ENCODE results near the gene TCFL5. TPM values are rescaled to one million over a fixed set of nuclear protein-coding genes. Genes with fewer than 3 reads are reported as not detected.

The TCFL5 gene
- total RNA-seq, 1 experiment from 2014 or later: 23.8 TPM

DNA sequence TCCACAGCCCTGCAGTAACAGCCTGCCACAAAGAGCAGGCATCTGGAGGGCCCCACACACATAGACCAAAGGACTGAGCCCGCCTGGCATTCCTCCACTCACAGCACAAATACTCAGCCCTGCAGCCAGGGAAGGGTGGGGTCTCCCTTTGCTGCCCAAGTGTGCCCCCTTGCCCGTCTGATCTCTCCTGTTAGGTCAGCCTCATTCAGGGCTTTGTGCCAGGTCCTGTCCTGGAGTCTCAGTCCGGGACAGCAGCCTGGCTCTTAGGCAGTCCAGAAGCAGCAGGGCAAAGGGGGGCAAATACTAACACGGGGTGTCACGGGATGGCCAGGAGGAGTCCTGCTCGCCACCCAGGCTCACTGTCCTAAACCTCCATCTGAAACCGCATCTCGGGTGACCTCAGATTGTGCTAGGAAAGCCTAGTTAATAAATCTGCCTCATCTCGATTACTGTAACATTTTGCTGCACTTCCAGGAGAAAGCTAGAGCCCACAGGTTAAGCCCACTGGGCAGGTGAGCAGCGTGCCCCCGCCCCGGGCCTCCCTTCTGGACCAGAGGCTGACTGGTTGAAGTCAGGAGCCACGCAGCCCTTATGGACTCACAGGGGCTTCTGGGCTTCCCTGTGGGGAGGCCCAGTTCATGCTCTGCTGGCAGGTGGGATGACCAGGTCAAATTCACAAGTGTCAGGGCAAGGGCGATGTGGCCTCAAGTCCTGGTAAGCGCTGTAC is 60.2 kb downstream of the TCFL5 start:
- TF ChIP-seq POLR2AphosphoS5 (IDR thresholded peaks at IDR 0.05; ENCODE audit: low read depth, low read length): no peak; the same call in 1 of the 2 replicates
- no peak for TF ChIP-seq SIN3A (IDR thresholded peaks at IDR 0.05; ENCODE audit: borderline replicate concordance, insufficient read depth, low read depth, low read length)
- TF ChIP-seq, protein P1, sequence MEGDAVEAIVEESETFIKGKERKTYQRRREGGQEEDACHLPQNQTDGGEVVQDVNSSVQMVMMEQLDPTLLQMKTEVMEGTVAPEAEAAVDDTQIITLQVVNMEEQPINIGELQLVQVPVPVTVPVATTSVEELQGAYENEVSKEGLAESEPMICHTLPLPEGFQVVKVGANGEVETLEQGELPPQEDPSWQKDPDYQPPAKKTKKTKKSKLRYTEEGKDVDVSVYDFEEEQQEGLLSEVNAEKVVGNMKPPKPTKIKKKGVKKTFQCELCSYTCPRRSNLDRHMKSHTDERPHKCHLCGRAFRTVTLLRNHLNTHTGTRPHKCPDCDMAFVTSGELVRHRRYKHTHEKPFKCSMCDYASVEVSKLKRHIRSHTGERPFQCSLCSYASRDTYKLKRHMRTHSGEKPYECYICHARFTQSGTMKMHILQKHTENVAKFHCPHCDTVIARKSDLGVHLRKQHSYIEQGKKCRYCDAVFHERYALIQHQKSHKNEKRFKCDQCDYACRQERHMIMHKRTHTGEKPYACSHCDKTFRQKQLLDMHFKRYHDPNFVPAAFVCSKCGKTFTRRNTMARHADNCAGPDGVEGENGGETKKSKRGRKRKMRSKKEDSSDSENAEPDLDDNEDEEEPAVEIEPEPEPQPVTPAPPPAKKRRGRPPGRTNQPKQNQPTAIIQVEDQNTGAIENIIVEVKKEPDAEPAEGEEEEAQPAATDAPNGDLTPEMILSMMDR (IDR thresholded peaks at IDR 0.05): no peak
- TF ChIP-seq, protein P2, sequence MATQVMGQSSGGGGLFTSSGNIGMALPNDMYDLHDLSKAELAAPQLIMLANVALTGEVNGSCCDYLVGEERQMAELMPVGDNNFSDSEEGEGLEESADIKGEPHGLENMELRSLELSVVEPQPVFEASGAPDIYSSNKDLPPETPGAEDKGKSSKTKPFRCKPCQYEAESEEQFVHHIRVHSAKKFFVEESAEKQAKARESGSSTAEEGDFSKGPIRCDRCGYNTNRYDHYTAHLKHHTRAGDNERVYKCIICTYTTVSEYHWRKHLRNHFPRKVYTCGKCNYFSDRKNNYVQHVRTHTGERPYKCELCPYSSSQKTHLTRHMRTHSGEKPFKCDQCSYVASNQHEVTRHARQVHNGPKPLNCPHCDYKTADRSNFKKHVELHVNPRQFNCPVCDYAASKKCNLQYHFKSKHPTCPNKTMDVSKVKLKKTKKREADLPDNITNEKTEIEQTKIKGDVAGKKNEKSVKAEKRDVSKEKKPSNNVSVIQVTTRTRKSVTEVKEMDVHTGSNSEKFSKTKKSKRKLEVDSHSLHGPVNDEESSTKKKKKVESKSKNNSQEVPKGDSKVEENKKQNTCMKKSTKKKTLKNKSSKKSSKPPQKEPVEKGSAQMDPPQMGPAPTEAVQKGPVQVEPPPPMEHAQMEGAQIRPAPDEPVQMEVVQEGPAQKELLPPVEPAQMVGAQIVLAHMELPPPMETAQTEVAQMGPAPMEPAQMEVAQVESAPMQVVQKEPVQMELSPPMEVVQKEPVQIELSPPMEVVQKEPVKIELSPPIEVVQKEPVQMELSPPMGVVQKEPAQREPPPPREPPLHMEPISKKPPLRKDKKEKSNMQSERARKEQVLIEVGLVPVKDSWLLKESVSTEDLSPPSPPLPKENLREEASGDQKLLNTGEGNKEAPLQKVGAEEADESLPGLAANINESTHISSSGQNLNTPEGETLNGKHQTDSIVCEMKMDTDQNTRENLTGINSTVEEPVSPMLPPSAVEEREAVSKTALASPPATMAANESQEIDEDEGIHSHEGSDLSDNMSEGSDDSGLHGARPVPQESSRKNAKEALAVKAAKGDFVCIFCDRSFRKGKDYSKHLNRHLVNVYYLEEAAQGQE (IDR thresholded peaks at IDR 0.05; ENCODE audit: insufficient read depth in 1 of 2, low read depth in 2 of 2, low read length in 1 of 2): no peak
- no peak for TF ChIP-seq TCF7L2 (IDR thresholded peaks at IDR 0.05; ENCODE audit: low read depth, low read length)
- ATAC-seq (no peak), DNase-seq (ENCODE audit: low read depth, low spot score) (no peak)
- Histone ChIP-seq H3K27ac (ENCODE audit: low read length) (no peak overlapping the region), H3K9me3 (ENCODE audit: control insufficient read depth, insufficient read depth, low read depth, low read length) (no peaks in the 10 kb centered on the region), H3K4me1 (ENCODE audit: control insufficient read depth, insufficient read depth, low read length) (peaks cover 26% of the 10 kb centered on the region), H3K27me3 (ENCODE audit: control insufficient read depth, insufficient read depth, low read length) (no peaks in the 10 kb centered on the region), H3K4me3 (ENCODE audit: low read depth in 2 of 2, low read length in 2 of 2) (no peak overlapping the region), H3K36me3 (ENCODE audit: control insufficient read depth, insufficient read depth, low read length) (peaks cover 5% of the 10 kb centered on the region)
- in situ Hi-C loops (cut with HindIII; ENCODE audit: low pct_unique_long_range_greater_than_20kb, low sequenced_read_pairs) (no loop called here), intact Hi-C loops (cut with micrococcal nuclease; ENCODE audit: unreplicated experiment) (no loop called here)
- POLR2A ChIA-PET: no interaction called here
- BruUV-seq (replicated peaks): no TSS peak
- CTCF ChIA-PET: no interaction called here

DNA sequence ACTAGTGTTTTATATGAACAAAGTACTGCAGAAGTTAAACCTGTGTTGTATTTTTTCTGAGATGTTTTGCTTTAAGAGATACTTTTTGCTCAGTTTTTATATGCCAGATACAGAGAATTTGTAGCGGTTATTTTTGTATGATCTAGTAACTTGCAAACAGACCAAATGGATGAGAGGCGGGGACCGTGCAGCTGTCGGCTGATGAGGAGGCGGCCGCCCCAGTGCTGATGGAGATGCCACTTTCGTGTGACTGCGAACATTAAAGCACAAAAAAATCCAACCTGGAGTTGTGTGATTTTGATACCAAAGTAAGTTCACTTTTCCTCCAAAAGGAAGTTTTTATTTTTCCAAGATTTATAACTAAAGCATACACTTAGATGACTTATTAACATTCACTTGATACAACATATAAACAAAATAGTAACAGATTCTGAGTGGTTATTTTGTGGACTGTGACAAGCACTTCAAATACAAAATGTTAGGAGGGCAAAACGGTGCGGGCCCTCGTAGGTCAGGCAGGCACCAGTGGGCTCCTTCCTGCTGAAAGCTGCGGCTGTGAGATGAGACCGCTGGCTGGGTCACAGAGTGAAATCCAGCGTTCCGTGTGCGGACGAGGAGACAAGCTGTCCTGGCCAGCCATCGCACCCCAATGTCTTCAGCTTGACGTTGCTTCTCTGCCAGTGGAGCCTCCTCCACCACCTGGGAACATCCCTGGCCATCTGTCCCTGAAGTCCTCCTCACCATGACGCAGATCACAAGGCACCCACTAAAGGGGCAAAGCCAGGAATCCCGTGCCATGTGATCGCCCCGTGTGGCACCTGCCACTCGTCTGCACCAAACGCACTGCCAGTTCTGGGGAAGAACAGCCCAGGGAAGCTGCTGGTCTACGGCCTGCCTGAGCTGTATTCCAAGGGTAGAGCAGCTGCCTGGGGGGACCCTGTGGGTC is 61.0 kb downstream of the TCFL5 start:
- no peaks in the 10 kb centered on the region for H3K9me3 ChIP-seq (ENCODE audit: control insufficient read depth, insufficient read depth, low read depth, low read length)
- no peak for DNase-seq (ENCODE audit: low read depth, low spot score)
- no peaks in the 10 kb centered on the region for H3K27me3 ChIP-seq (ENCODE audit: control insufficient read depth, insufficient read depth, low read length)
- in situ Hi-C loops (cut with HindIII; ENCODE audit: low pct_unique_long_range_greater_than_20kb, low sequenced_read_pairs): no loop called here
- intact Hi-C loops (cut with micrococcal nuclease; ENCODE audit: unreplicated experiment): no loop called here
- no TSS peak for BruUV-seq (replicated peaks)
- ATAC-seq: no peak
- H3K4me1 ChIP-seq (ENCODE audit: control insufficient read depth, insufficient read depth, low read length): peaks cover 20% of the 10 kb centered on the region
- no peak overlapping the region for H3K4me3 ChIP-seq (ENCODE audit: low read depth in 2 of 2, low read length in 2 of 2)
- TF ChIP-seq POLR2AphosphoS5 (IDR thresholded peaks at IDR 0.05; ENCODE audit: low read depth, low read length) (no peak), TCF7L2 (IDR thresholded peaks at IDR 0.05; ENCODE audit: low read depth, low read length) (no peak), SIN3A (IDR thresholded peaks at IDR 0.05; ENCODE audit: borderline replicate concordance, insufficient read depth, low read depth, low read length) (no peak)
- TF ChIP-seq, protein P2 (IDR thresholded peaks at IDR 0.05; ENCODE audit: insufficient read depth in 1 of 2, low read depth in 2 of 2, low read length in 1 of 2): no peak
- TF ChIP-seq, protein P1 (IDR thresholded peaks at IDR 0.05): no peak
- ChIA-PET POLR2A (no interaction called here), CTCF (no interaction called here)
- H3K27ac ChIP-seq (ENCODE audit: low read length): no peak overlapping the region
- peaks cover 5% of the 10 kb centered on the region for H3K36me3 ChIP-seq (ENCODE audit: control insufficient read depth, insufficient read depth, low read length)
